HepG2 (cell line): ENCODE data around the gene PLCD4. TPM values are rescaled to one million over a fixed set of nuclear protein-coding genes. Genes with fewer than 3 reads are reported as not detected.

Experiments
- DPF2 ChIP-seq: sonication (generic); formaldehyde crosslinking; IDR thresholded peaks from 2 replicates; pipeline ENCODE4 v1.4.0; 2020; ENCODE audit warnings: mild to moderate bottlenecking, low read depth, missing genetic modification reagents, borderline replicate concordance
- FOXO1 ChIP-seq: sonication (generic); formaldehyde crosslinking; IDR thresholded peaks from 2 replicates; pipeline ENCODE4 v1.4.0; 2020; ENCODE audit warnings: missing genetic modification reagents
- HDAC6 ChIP-seq: fragments of 200-600 bp; sonication (generic); IDR thresholded peaks from 2 replicates; pipeline ENCODE4 v1.7.0; 2017; ENCODE audit warnings: mild to moderate bottlenecking, antibody characterized with exemption, low read length, low read depth
- KAT7 ChIP-seq: IDR thresholded peaks from 2 replicates; pipeline ENCODE4 v1.6.1; 2018; ENCODE audit warnings: borderline replicate concordance, missing compliant biosample characterization
- KLF11 ChIP-seq: IDR thresholded peaks from 2 replicates; pipeline ENCODE4 v1.6.1; 2016; ENCODE audit warnings: missing compliant biosample characterization
- NFE2L1 ChIP-seq: sonication (generic); formaldehyde crosslinking; IDR thresholded peaks from 2 replicates; pipeline ENCODE4 v1.4.0; 2020; ENCODE audit warnings: missing genetic modification reagents, mild to moderate bottlenecking, borderline replicate concordance
- PHF8 ChIP-seq: sonication (generic); formaldehyde crosslinking; IDR thresholded peaks from 2 replicates; pipeline ENCODE4 v1.5.0; 2020; ENCODE audit warnings: missing genetic modification reagents
- RCOR2 ChIP-seq: IDR thresholded peaks from 2 replicates; pipeline ENCODE4 v1.6.1; 2016; ENCODE audit warnings: missing biosample characterization, missing genetic modification reagents
- SIN3B ChIP-seq: fragments of 150-350 bp; IDR thresholded peaks from 2 replicates; pipeline ENCODE4 v1.6.1; 2014; ENCODE audit warnings: low read length
- TFAP4 ChIP-seq: sonication (generic); IDR thresholded peaks from 2 replicates; pipeline ENCODE4 v1.6.1; 2016; ENCODE audit warnings: low read depth, borderline replicate concordance
- TOPORS ChIP-seq: sonication (generic); formaldehyde crosslinking; IDR thresholded peaks from 2 replicates; pipeline ENCODE4 v1.8.0; 2023; ENCODE audit warnings: mild to moderate bottlenecking, missing genetic modification reagents
- USF2 ChIP-seq, 2 experiments: sonication (generic) in 1 of 2; formaldehyde crosslinking in 1 of 2; IDR thresholded peaks; 2 replicates each; pipeline versions ENCODE4 v1.5.1 to v1.6.1; 2011 to 2020; ENCODE audit warnings: borderline replicate concordance in 1 of 2, low read depth in 1 of 2, low read length in 1 of 2, mild to moderate bottlenecking in 1 of 2, missing genetic modification reagents in 1 of 2, moderate library complexity in 1 of 2
- ZC3H4 ChIP-seq: sonication (generic); formaldehyde crosslinking; IDR thresholded peaks from 2 replicates; pipeline ENCODE4 v1.4.0; 2020; ENCODE audit warnings: missing genetic modification reagents, borderline replicate concordance
- ZMYM2 ChIP-seq: sonication (generic); formaldehyde crosslinking; IDR thresholded peaks from 2 replicates; pipeline ENCODE4 v1.8.0; 2022; ENCODE audit warnings: mild to moderate bottlenecking, missing genetic modification reagents
- ZNF12 ChIP-seq: sonication (generic); formaldehyde crosslinking; IDR thresholded peaks from 2 replicates; pipeline ENCODE4 v1.5.0; 2020; ENCODE audit warnings: missing genetic modification reagents
- ZNF205 ChIP-seq: IDR thresholded peaks from 2 replicates; pipeline ENCODE4 v1.6.1; 2018; ENCODE audit warnings: missing biosample characterization, missing genetic modification reagents
- ZNF30 ChIP-seq: sonication (generic); formaldehyde crosslinking; IDR thresholded peaks from 2 replicates; pipeline ENCODE4 v1.5.0; 2020; ENCODE audit warnings: mild to moderate bottlenecking, missing genetic modification reagents
- ZNF557 ChIP-seq: sonication (generic); formaldehyde crosslinking; IDR thresholded peaks from 2 replicates; pipeline ENCODE4 v1.4.0; 2020; ENCODE audit warnings: missing genetic modification reagents
- ZNF777 ChIP-seq: sonication (generic); formaldehyde crosslinking; IDR thresholded peaks from 2 replicates; pipeline ENCODE4 v1.4.0; 2020; ENCODE audit warnings: missing genetic modification reagents
- polyA plus RNA-seq, 8 experiments: library from polyadenylated mRNA; depleted of rRNA in 3 of 8; stranded (reverse) in 7 of 8; unstranded in 1 of 8; fragments of >200 nt; fragmentation: Illumina TruSeq in 4 of 8; extraction: Trizol in 4 of 8; gene quantifications; 2 replicates each; pipeline versions ENCODE4 v1.2.1 to v1.2.3, GENCODE V29; 2011 to 2016; ENCODE audit warnings: low read depth in 4 of 8, missing spikeins in 1 of 8, mixed read lengths in 1 of 8; ENCODE audit not compliant: insufficient read depth in 1 of 8
- total RNA-seq, 5 experiments: library from RNA; depleted of rRNA; stranded (reverse); fragments of >200 nt; fragmentation: Illumina TruSeq; extraction: Trizol; gene quantifications; 2 replicates each; pipeline ENCODE4 v1.2.3, GENCODE V29; 2016; ENCODE audit warnings: low read depth in 1 of 5
- TF ChIP-seq, protein P1 (sequence below): IDR thresholded peaks from 2 replicates; pipeline ENCODE4 v1.6.1; 2016; ENCODE audit warnings: low read depth, control low read depth
- TF ChIP-seq, protein P2 (sequence below): sonication (generic); formaldehyde crosslinking; IDR thresholded peaks from 2 replicates; pipeline ENCODE4 v1.4.0; 2020; ENCODE audit warnings: missing genetic modification reagents
- TF ChIP-seq, protein P3 (sequence below): sonication (generic); formaldehyde crosslinking; IDR thresholded peaks from 2 replicates; pipeline ENCODE4 v1.4.0; 2020; ENCODE audit warnings: missing genetic modification reagents, borderline replicate concordance

The PLCD4 gene
- total and polyA plus RNA-seq, 2 of the 13 experiments (the other 11 are each of a cell fraction or from before 2014, with no cell fraction given) = 0.26 TPM; not detected in 1

GRCh38 chr2:218568190-218569037, 39.3 kb upstream of the PLCD4 start, which contains the start of the genes CNOT9 and USP37 (continued):
- TF ChIP-seq, protein P1, sequence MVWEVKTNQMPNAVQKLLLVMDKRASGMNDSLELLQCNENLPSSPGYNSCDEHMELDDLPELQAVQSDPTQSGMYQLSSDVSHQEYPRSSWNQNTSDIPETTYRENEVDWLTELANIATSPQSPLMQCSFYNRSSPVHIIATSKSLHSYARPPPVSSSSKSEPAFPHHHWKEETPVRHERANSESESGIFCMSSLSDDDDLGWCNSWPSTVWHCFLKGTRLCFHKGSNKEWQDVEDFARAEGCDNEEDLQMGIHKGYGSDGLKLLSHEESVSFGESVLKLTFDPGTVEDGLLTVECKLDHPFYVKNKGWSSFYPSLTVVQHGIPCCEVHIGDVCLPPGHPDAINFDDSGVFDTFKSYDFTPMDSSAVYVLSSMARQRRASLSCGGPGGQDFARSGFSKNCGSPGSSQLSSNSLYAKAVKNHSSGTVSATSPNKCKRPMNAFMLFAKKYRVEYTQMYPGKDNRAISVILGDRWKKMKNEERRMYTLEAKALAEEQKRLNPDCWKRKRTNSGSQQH = peak; percentile 71
- TF ChIP-seq ZC3H4 (no peak), USF2 (IDR thresholded peaks at IDR 0.05; ENCODE audit: low read depth, low read length) (no peak), USF2 (CRISPR knock-in tag; IDR thresholded peaks at IDR 0.05; ENCODE audit: borderline replicate concordance) (peak; percentile 73; the same call in 1 of the 2 replicates), ZNF30 (CRISPR knock-in tag) (peak; percentile 92), ZNF205 (CRISPR knock-in tag) (peak; percentile 87), PHF8 (CRISPR knock-in tag) (peak; percentile 85), ZMYM2 (peak; percentile 97), NFE2L1 (CRISPR knock-in tag) (no peak), HDAC6 (no peak), TFAP4 (peak; percentile 65; the same call in 1 of the 2 replicates), ZNF777 (CRISPR knock-in tag) (peak; percentile 46; the same call in 1 of the 2 replicates), SIN3B (peak; percentile 54; the same call in 1 of the 2 replicates), ZNF557 (CRISPR knock-in tag) (peak; percentile 94; the same call in 1 of the 2 replicates), RCOR2 (CRISPR knock-in tag) (peak; percentile 88), KAT7 (CRISPR knock-in tag) (peak; percentile 67; the same call in 1 of the 2 replicates), FOXO1 (peak; percentile 65), ZNF12 (CRISPR knock-in tag) (no peak; the same call in 1 of the 2 replicates), KLF11 (CRISPR knock-in tag) (peak; percentile 96), TOPORS (CRISPR knock-in tag) (peak; percentile 100), DPF2 (no peak; the same call in none of the 2 replicates)
- TF ChIP-seq, protein P2, sequence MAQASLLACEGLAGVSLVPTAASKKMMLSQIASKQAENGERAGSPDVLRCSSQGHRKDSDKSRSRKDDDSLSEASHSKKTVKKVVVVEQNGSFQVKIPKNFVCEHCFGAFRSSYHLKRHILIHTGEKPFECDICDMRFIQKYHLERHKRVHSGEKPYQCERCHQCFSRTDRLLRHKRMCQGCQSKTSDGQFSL = peak; percentile 93
- TF ChIP-seq, protein P3, sequence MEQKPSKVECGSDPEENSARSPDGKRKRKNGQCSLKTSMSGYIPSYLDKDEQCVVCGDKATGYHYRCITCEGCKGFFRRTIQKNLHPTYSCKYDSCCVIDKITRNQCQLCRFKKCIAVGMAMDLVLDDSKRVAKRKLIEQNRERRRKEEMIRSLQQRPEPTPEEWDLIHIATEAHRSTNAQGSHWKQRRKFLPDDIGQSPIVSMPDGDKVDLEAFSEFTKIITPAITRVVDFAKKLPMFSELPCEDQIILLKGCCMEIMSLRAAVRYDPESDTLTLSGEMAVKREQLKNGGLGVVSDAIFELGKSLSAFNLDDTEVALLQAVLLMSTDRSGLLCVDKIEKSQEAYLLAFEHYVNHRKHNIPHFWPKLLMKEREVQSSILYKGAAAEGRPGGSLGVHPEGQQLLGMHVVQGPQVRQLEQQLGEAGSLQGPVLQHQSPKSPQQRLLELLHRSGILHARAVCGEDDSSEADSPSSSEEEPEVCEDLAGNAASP (CRISPR knock-in tag) = no peak; the same call in none of the 2 replicates
